H9 (cell line): ENCODE results near the gene AZI2. TPM values are rescaled to one million over a fixed set of nuclear protein-coding genes. Genes with fewer than 3 reads are reported as not detected.

Experiments
- DNase-seq: peaks from one replicate; pipeline ENCODE4 v3.0.0-alpha.2; 2017
- H2AFZ ChIP-seq: one replicate; pipeline ENCODE4 v1.6.1; 2013; ENCODE audit warnings: mild to moderate bottlenecking, low read length, control low read depth, moderate library complexity
- H2AK5ac ChIP-seq: 2 replicates; pipeline ENCODE4 v1.6.1; 2013; ENCODE audit warnings: low read length, control low read depth, mixed read lengths; ENCODE audit not compliant: insufficient read length
- H2BK120ac ChIP-seq: one replicate; pipeline ENCODE4 v1.6.1; 2013; ENCODE audit warnings: low read depth, mild to moderate bottlenecking, low read length, control low read depth, inconsistent platforms; ENCODE audit not compliant: poor library complexity, severe bottlenecking
- H2BK12ac ChIP-seq: 2 replicates; pipeline ENCODE4 v1.6.1; 2013; ENCODE audit warnings: low read length, control low read depth, mixed read lengths, low read depth; ENCODE audit not compliant: insufficient read length
- H2BK15ac ChIP-seq: 2 replicates; pipeline ENCODE4 v1.6.1; 2013; ENCODE audit warnings: low read depth, low read length, control low read depth
- H2BK20ac ChIP-seq: one replicate; pipeline ENCODE4 v1.6.1; 2013; ENCODE audit warnings: low read depth, mild to moderate bottlenecking, low read length, control low read depth, inconsistent platforms; ENCODE audit not compliant: poor library complexity, severe bottlenecking
- H2BK5ac ChIP-seq: 2 replicates; pipeline ENCODE4 v1.6.1; 2013; ENCODE audit warnings: low read length, control low read depth, mixed read lengths; ENCODE audit not compliant: insufficient read length
- H3K14ac ChIP-seq: 2 replicates; pipeline ENCODE4 v1.6.1; 2013; ENCODE audit warnings: low read length, control low read depth; ENCODE audit not compliant: insufficient read depth
- H3K18ac ChIP-seq: 2 replicates; pipeline ENCODE4 v1.6.1; 2013; ENCODE audit warnings: low read depth, mild to moderate bottlenecking, mixed read lengths, low read length, control low read depth; ENCODE audit not compliant: insufficient read length
- H3K23ac ChIP-seq: 2 replicates; pipeline ENCODE4 v1.6.1; 2013; ENCODE audit warnings: low read length, control low read depth, mixed read lengths, low read depth; ENCODE audit not compliant: insufficient read length
- H3K23me2 ChIP-seq: 2 replicates; pipeline ENCODE4 v1.6.1; 2013; ENCODE audit warnings: low read depth, mild to moderate bottlenecking, mixed read lengths, low read length, control low read depth; ENCODE audit not compliant: insufficient read length, poor library complexity, severe bottlenecking
- H3K27ac ChIP-seq: 2 replicates; pipeline ENCODE4 v1.5.1; 2013; ENCODE audit warnings: low read length, control low read depth, mixed read lengths, low read depth; ENCODE audit not compliant: insufficient read length
- H3K27me3 ChIP-seq: 2 replicates; pipeline ENCODE4 v1.6.1; 2013; ENCODE audit warnings: low read length, control low read depth, inconsistent platforms; ENCODE audit not compliant: insufficient read depth
- H3K4ac ChIP-seq: 2 replicates; pipeline ENCODE4 v1.6.1; 2013; ENCODE audit warnings: low read depth, mild to moderate bottlenecking, control low read depth, inconsistent platforms, low read length, moderate library complexity
- H3K4me1 ChIP-seq: 2 replicates; pipeline ENCODE4 v1.6.1; 2013; ENCODE audit warnings: low read length, control low read depth, inconsistent platforms; ENCODE audit not compliant: insufficient read depth
- H3K4me2 ChIP-seq: 2 replicates; pipeline ENCODE4 v1.6.1; 2013; ENCODE audit warnings: low read length, control low read depth, mixed read lengths; ENCODE audit not compliant: insufficient read length, insufficient read depth
- H3K56ac ChIP-seq: 2 replicates; pipeline ENCODE4 v1.6.1; 2013; ENCODE audit warnings: low read depth, mild to moderate bottlenecking, mixed read lengths, low read length, control low read depth; ENCODE audit not compliant: insufficient read length
- H3K79me1 ChIP-seq: 2 replicates; pipeline ENCODE4 v1.6.1; 2013; ENCODE audit warnings: low read depth, mild to moderate bottlenecking, moderate library complexity, low read length, control low read depth, inconsistent platforms; ENCODE audit not compliant: insufficient read depth, poor library complexity, severe bottlenecking
- H3K79me2 ChIP-seq: 2 replicates; pipeline ENCODE4 v1.6.1; 2013; ENCODE audit warnings: low read length, control low read depth, inconsistent platforms; ENCODE audit not compliant: insufficient read depth
- H3K9ac ChIP-seq: 2 replicates; pipeline ENCODE4 v1.6.1; 2013; ENCODE audit warnings: low read length, control low read depth, mixed read lengths; ENCODE audit not compliant: insufficient read length; ENCODE audit errors: extremely low read depth
- H3K9me3 ChIP-seq: one replicate; pipeline ENCODE4 v1.6.1; 2013; ENCODE audit warnings: low read depth, low read length, inconsistent platforms; ENCODE audit not compliant: control insufficient read depth
- H3T11ph ChIP-seq: one replicate; pipeline ENCODE4 v1.6.1; 2013; ENCODE audit warnings: mild to moderate bottlenecking, low read length, control low read depth, inconsistent platforms
- H4K20me1 ChIP-seq: one replicate; pipeline ENCODE4 v1.6.1; 2013; ENCODE audit not compliant: control insufficient read depth, insufficient read length, insufficient read depth
- H4K5ac ChIP-seq: 2 replicates; pipeline ENCODE4 v1.6.1; 2013; ENCODE audit warnings: low read depth, mild to moderate bottlenecking, mixed read lengths, low read length, control low read depth; ENCODE audit not compliant: insufficient read length
- H4K8ac ChIP-seq: replicated peaks from 2 replicates; pipeline ENCODE4 v1.6.1; 2013; ENCODE audit warnings: low read length, control low read depth, mixed read lengths, low read depth; ENCODE audit not compliant: insufficient read length
- H4K91ac ChIP-seq: 2 replicates; pipeline ENCODE4 v1.6.1; 2013; ENCODE audit warnings: low read depth, mild to moderate bottlenecking, moderate library complexity, mixed read lengths, low read length, control low read depth; ENCODE audit not compliant: insufficient read length
- H3K27ac Mint-ChIP-seq, 3 experiments: 2 replicates in 2 of 3; 3 replicates in 1 of 3; pipeline ENCODE4 v1.8.0; 2020 to 2021; ENCODE audit warnings: mixed read lengths in 3 of 3, mild to moderate bottlenecking in 1 of 3, moderate library complexity in 1 of 3
- H3K27me3 Mint-ChIP-seq: 2 replicates; pipeline ENCODE4 v1.8.0; 2021; ENCODE audit warnings: low read depth, mild to moderate bottlenecking, moderate library complexity, mixed read lengths
- H3K36me3 Mint-ChIP-seq, 3 experiments: 2 replicates in 2 of 3; 3 replicates in 1 of 3; pipeline ENCODE4 v1.8.0; 2020 to 2021; ENCODE audit warnings: low read depth in 3 of 3, mixed read lengths in 3 of 3; ENCODE audit not compliant: insufficient read depth in 1 of 3
- H3K4me1 Mint-ChIP-seq, 2 experiments: 2 replicates each; pipeline ENCODE4 v1.8.0; 2020; ENCODE audit warnings: mixed read lengths in 2 of 2
- H3K4me3 Mint-ChIP-seq, 2 experiments: 2 replicates in 1 of 2; 3 replicates in 1 of 2; pipeline ENCODE4 v1.8.0; 2020 to 2021; ENCODE audit warnings: mild to moderate bottlenecking in 2 of 2, mixed read lengths in 2 of 2, moderate library complexity in 1 of 2
- H3K9me3 Mint-ChIP-seq, 2 experiments: 2 replicates in 1 of 2; 3 replicates in 1 of 2; pipeline ENCODE4 v1.8.0; 2020; ENCODE audit warnings: mild to moderate bottlenecking in 2 of 2, mixed read lengths in 2 of 2, moderate library complexity in 1 of 2
- CTCF ChIP-seq: fragments of 200-600 bp; sonication (generic); conservative IDR thresholded peaks from 3 replicates; pipeline ENCODE4 v1.8.0; 2021; ENCODE audit warnings: antibody characterized with exemption, mild to moderate bottlenecking
- total RNA-seq: library from RNA; stranded (reverse); gene quantifications from 2 replicates; pipeline ENCODE4 v1.2.1, GENCODE V29; 2021

The AZI2 gene
- total RNA-seq, 1 experiment from 2014 or later: 36.7 TPM

- Histone ChIP-seq H3K79me2 (no peaks in the 10 kb centered on the region), H3K4me1 (no peaks in the 10 kb centered on the region), H2BK20ac (no peak overlapping the region), H3T11ph (no peak overlapping the region), H4K20me1 (no peaks in the 10 kb centered on the region), H4K5ac (no peak overlapping the region), H3K9me3 (no peaks in the 10 kb centered on the region), H4K8ac (no peak overlapping the region), H3K23me2 (no peaks in the 10 kb centered on the region), H2BK120ac (no peak overlapping the region), H3K9ac (no peak overlapping the region), H3K23ac (no peak overlapping the region), H4K91ac (no peak overlapping the region), H3K27ac (no peak overlapping the region), H2AFZ (no peak overlapping the region), H2BK12ac (no peak overlapping the region), H3K14ac (no peak overlapping the region), H3K4me2 (no peak overlapping the region), H3K18ac (no peak overlapping the region), H2BK15ac (no peak overlapping the region), H3K79me1 (no peaks in the 10 kb centered on the region), H3K56ac (no peak overlapping the region), H3K4ac (no peak overlapping the region), H3K27me3 (no peaks in the 10 kb centered on the region), H2AK5ac (no peak overlapping the region), H2BK5ac (no peak overlapping the region)
- H3K27ac Mint-ChIP-seq: no peak overlapping the region
- TF ChIP-seq CTCF: no peak
- H3K4me1 Mint-ChIP-seq: peaks cover 0 to 2% of the 10 kb centered on the region in 2 experiments; a peak in 1 of 4 replicates
- H3K27me3 Mint-ChIP-seq: no peaks in the 10 kb centered on the region
- no peak overlapping the region for H3K4me3 Mint-ChIP-seq
- peaks cover 50 to 59% (median 59%) of the 10 kb centered on the region in 3 experiments for H3K36me3 Mint-ChIP-seq
- no peak for DNase-seq
- H3K9me3 Mint-ChIP-seq: peaks cover 29% of the 10 kb centered on the region in 2 experiments
These were observed 74.8 kb downstream of the AZI2 start for GRCh38 chr3:28273837-28274236.

Other genes starting within 250 kb of the AZI2 start
- 15.6 and 16.5 TPM in 2 replicates for gene CMC1, start 107.2 kb downstream of the AZI2 start, total RNA-seq
- 0.31 and 0.35 TPM in 2 replicates for gene ZCWPW2, start 103 bp downstream of the AZI2 start, total RNA-seq